Activated CD8-positive, alpha-beta memory T cell treated with anti-CD3 and anti-CD28 coated beads for 1 hour (primary cell): ENCODE results near the gene HOXD12.

Source experiments
- DNase-seq, 2 donors: peaks; one replicate each; pipeline ENCODE4 v3.0.0-alpha.2; 2020; ENCODE audit warnings: low read depth in 1 of 2; ENCODE audit errors: extremely low read depth in 1 of 2

The HOXD12 gene, protein sequence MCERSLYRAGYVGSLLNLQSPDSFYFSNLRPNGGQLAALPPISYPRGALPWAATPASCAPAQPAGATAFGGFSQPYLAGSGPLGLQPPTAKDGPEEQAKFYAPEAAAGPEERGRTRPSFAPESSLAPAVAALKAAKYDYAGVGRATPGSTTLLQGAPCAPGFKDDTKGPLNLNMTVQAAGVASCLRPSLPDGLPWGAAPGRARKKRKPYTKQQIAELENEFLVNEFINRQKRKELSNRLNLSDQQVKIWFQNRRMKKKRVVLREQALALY

DNA sequence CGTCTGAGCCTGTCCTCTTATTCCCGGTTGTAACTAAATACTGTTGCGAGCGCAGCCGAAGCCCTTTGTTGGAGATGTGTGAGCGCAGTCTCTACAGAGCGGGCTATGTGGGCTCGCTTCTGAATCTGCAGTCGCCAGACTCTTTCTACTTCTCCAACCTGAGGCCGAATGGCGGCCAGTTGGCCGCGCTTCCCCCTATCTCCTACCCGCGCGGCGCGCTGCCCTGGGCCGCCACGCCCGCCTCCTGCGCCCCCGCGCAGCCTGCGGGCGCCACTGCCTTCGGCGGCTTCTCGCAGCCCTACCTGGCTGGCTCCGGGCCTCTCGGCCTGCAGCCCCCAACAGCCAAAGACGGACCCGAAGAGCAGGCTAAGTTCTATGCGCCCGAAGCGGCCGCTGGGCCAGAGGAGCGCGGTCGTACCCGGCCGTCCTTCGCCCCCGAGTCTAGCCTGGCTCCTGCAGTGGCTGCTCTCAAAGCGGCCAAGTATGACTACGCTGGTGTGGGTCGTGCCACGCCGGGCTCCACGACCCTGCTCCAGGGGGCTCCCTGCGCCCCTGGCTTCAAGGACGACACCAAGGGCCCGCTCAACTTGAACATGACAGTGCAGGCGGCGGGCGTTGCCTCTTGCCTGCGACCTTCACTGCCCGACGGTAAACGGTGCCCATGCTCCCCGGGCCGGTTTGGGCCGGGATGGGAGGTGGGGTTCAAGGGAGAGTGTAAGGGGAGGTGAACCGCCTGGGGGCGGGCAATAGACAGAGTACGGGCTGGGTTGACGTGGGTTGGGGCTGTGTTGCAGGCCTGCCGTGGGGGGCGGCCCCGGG lies at the start of gene HOXD12:
TSS of gene HOXD12 (plus strand) at position 68 of the 819 bp plus-strand sequence. CDS start at position 75, 7 bp downstream.
- no peak for DNase-seq

DNA sequence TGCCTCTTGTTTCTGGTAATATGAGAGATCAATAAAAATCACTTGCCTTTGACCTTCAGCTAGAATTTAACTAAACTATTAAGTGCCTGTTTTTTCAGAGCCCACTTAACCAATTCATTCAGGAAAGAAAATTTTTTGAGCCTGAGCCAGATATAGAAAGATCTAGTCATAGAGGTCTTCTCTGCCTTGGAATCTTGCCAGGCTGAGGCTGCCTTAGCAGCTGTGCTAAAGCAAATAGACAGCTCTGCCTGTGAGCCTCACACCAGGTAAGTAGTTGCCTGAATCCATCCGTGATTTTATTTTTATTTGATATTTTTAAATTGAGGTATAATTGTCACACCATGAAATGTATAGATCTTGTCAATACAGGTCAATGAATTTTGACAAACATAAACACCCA lies 43.2 kb upstream of the HOXD12 start:
- no peak for DNase-seq

DNA sequence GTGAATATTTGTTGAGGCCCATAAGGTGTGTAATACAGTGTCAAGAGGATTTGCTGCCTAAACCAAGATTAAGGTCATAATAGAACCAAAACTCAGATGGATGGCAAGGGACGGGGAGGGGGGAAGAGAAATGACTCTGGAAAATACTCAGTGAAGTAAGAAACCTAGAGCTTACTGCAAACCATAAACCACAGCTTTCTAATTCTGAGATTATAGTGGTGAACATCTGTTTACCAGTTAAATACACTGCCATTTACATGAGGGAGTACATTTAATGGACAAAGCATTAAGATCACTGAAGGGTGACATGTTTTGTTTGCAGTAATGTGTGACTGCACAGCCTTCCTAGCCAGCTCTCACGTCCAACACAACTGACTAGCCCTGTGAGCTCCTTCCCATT lies 35.6 kb upstream of the HOXD12 start:
- no peak for DNase-seq

DNA sequence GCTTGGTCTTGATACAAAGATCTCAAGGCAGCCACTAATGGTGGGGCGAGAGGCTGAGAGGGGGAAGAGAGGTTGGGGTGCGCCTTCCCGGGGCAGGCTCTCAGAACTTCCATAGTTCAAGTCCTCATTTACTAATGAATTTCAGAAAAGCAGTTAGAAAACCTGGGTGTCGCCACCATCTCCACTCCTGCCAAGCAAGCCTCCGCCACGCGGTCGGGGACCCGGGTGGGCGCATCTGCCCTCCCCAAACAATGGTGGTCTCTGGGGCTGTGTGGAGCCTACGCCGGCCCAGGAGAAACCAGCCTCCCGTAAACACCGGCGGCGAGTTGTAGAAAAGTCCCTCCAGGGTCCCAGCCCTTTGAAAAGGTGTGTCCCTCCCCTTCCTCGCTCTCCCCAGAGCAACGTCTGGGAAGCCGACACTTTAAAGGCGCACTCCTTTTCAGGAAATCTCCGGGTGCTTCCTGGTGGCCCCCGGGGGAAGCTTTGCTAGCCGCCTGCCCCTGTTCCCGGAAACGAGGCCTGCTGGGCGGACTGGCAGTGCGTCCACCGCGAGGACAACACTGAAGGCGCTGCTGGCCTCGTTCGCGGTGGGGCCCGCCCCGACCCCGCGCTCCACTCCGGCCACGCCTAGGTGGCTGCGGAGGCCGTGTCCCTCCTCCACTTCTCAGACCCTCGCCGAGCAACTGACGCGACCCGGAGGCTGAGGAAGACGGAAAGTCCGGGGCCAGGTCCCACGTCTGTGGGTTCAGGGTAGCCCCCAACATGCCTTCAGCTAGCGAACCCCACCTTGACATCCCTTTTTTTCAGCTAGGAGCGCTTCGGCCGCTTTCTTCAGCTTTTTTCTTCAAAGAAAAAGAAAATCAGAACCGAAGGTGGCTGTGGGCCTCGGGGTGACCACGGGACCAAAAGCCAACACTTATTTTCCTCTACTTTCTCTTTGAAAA lies 32.7 kb upstream of the HOXD12 start:
- no peak for DNase-seq

DNA sequence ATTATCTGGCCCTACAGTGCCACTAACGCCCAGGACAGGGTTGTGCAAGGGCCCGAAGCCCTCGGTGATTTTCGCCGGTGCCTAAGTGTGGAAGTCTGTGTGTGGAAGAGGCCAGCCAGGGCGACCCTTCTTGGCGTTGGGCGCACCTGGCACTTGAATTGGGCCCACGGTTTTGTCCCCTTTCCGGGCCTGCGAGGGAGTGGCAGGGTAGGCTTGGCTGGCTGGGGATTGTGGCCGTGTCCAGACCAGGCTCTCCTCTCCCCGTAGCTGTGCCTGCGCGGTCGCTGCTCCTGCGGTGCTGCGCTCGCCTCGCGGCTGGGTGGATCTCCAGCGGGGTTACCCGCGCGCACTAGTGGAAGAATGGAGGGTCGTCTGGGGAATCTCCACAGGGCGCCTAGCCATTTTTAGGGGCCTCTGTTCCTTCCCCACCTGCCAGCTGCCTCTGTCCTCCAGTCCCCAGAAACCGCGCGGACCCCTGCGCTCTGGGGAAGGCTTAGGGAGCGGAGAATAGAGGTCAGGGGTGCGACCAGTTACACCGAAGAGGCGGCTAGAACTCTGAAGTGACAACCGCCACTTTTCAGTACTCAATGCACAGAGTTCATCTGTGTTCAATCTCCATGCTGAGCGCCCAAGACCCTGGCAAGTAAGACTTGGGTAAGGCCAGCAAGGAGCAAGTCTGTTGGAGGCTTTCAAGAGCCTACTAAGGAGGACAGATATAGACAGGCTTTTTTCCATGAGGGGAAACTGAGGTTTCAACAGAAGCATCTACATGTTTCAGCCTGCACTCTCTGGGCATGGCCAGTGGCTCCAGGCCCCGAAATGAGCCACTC lies 31.8 kb upstream of the HOXD12 start:
- DNase-seq, result no peak

DNA sequence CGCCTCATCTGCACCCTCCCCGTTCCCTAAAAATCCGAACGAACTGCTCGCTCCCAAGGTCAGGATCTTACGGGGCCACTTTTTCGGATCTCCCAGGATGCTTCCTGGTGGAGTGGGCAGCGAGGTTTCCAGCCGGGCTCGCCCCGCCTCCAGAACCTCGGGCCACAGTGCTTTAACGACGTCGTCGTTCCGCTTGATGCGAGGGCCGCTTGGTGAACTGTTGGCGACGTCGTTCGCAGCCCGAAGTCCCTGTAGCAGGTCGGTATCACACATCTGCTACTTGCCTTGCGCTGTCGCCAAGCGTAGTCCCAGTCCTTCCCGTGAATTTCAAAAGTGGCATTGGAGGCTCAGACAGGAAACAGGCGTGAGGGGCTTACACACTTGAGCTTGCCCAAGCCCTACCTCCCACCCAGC lies 31.2 kb upstream of the HOXD12 start:
- DNase-seq, result no peak

DNA sequence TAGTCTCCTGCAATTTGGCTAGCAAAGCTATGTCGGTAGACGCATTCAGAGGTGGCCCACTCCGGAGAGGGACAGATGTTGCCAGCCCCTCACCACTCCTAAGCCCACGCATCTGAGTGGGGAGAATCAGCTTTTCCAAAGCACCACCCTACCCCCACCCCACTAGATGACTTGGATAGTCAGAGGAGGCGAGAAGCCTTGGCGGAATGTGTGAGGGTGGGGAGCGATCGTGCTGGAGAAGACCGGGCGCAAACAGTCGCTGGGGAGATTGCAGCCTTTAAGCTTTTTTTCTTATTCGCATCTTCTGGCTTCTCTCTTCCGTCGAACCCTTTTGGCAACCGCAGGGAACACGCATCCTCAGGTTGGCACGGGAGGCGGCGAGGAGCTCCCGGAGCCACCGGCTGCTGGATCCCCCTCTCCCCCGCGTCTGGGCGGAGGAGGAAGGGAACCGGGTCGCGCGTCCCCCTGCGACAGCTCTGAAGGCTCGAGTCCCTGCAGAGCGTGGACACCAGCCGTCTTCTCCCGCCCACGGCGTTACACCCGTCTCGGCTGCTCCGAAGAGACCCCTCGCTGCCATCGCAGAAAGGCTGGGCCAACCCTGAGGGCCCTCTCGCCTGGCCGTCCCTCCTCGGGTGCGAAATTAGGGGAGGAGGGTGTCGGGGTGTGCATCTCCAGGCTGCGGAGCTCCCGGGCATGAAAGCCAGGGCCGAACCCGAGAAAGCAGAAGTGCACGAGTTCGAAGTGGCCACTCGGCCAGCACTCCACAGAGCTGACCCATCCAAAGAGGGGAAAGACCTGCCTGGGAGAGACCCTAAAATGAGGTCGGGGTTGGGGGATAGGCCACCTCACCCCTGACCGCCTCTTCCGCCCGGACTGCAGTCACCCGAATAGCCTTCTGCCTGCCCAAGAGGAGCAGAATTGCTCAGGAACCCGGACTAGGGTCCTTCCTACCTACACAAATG lies 28.0 kb upstream of the HOXD12 start:
- DNase-seq, result no peak

DNA sequence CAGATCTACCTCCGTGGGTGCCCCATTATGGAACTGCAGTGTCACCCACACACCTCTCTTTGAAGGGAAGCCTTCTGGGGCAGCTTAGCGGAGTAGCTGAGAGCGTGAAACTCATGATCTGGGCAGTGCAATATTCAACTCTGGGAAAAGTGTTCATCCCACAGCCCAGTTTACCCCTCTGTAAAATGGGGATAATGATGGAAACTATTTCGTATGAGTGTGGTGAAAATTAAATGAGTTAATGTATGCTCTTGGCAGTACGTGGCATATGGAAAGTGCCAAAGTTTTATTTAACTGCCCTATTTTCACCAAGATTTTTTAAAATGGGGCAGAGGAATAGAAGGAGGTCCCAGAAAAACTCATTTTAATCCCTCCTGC lies 27.3 kb upstream of the HOXD12 start:
- no peak for DNase-seq

DNA sequence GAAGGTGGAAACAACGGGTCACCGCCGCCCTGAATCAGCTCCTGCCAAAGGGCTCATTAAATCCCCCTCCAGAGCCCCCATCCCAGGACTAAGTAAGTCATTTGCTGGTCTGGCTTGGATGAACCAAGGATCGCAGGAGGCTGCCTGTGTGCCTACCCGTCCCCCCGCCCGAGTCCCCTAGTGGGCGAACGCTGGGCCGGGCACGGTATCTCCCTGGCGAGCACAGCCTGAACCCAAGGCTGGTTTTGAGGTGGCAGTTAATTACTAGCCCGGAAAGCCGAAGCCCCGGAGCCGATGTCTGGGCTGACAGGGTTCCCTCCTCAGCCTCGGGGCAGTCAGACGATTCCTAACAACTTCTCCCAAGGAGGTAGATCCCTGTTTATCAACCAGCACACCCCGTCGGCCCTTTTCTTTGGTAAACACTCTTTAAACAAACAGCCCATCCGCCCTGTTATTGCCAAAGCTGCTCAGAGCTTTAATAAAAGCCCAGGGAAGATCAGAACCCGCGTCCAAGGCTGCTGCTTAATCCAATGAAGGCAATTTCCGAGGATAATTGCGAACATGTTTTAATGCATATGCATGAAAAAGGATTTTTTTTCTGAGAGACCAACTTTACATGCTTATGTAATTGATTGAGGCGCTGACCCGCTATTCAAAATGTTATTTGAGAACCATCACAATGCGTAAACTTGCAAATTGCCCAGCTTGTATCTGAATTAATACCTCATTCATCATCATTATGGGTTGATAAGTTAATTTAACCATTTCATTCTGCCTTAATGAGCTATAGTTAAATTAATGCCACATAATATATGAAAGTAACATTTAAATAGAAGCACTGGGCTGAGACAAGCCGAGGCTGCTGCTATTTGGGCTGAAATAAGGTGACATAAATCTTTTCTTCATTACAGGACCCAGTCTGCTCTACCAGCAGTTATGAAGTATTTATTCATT lies 26.4 kb upstream of the HOXD12 start:
- DNase-seq, result no peak

DNA sequence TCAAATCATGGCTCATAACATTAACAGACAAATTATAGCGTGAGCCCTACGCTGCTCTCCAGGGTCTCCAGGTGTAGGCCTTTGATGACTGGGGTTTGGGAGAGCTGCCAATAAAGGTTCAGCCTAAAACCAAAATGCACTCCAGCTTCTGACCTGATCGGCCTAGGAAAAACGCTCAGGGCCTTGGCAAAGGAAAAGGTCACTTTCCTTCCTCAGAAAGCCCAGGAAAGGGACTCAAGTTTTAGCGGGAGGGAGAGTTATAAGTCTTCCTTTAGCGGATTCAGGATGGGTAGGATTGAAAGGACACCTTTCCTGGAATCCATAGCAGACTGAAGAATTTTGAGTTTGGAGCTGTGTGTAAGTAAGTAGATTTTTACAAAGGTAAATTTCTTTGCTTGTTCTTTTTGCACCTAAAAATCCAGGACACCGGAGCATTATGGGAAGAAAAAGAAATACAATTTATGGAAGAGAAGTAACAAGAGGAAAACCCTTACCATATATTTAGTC lies 24.6 kb upstream of the HOXD12 start:
- DNase-seq, result no peak

DNA sequence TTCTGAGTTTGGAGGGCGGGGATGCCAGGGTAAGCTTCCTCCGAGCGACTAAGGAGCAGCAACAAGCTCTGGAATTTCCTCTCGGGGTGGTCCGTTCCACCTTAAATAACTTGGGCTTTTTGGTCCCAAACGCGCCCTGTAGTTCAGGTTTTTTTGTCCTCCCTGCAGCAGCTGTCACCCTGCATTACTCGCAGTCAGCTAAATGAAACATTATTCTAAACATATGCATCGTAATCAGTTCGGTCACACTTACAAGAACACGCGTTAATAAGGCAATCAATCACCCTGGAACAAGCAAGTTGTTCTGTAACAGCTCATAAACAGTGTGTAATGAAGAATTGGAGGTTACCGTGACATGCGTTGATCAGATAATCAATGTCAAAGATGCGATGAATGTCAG lies 24.1 kb upstream of the HOXD12 start:
- no peak for DNase-seq

DNA sequence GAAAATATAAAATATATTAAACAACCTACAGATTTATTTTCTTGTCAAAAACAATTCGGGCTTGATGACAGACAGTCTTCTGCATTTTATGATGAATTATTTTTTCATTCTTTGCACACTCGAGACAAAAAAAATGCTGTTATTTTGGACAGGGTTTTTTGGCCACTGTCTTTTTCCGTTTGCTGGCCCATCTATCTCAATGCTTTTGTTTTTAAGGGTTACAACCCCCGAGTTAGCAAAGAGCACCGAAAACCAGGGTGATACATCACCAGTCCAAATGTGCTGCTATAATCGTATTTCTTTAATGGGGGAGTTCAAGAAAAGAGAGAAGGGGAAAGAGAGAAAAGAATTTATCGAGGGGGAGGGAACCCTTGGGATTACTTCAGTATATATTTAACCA lies 23.5 kb upstream of the HOXD12 start:
- DNase-seq, result no peak

DNA sequence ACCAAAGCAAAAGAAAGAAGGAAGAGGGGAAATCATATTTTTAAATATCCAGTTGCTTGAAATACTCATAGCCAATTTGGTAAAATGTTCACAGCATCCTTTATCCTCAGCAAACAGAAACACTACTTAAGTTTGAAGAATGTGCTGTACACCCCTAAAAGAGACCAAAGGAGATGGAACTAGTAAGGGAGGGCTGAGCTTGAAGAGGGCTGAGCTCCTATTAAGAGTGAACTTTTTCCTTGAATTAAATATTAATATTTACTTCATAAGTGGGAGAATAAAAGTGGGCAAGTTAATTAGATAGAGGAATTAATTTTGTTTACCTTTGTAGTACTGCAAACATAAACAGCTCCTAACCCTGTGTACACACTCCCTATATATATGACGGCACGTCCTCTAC lies 22.8 kb upstream of the HOXD12 start:
- no peak for DNase-seq

DNA sequence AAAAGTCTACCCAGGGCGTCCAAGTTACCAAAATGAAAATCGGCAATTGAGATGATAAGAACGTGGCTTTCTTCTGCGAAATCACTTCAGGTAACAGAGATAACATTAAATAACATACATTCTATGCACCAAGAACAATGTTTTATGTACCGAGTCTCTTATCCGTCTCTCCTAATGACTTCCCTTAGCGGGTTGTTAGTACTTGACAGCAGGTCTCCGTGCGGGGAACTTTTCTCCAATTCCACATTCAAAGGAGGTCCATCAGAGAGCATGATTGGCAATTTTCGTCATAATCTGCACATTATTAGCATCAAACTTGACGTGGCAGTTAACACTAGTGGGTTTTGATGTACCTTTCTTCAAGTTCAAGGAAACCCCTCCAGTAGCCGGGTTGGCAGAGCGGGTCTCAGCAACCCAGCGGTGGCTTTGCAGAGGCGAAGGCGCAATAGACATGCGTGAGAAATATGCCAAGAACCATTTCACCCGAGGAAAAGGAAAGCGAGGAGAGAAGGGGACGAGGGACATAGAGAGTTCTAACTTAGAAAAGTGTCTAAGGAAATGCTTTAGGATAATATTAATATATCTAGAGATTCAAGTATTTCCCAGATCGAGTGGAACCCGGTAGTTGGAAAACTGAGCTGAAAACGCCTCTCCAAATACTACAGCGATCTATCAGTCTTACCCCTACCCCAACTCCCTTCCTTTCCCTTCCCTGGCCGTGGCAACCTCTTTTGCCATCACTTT lies 20.9 kb upstream of the HOXD12 start:
- no peak for DNase-seq

DNA sequence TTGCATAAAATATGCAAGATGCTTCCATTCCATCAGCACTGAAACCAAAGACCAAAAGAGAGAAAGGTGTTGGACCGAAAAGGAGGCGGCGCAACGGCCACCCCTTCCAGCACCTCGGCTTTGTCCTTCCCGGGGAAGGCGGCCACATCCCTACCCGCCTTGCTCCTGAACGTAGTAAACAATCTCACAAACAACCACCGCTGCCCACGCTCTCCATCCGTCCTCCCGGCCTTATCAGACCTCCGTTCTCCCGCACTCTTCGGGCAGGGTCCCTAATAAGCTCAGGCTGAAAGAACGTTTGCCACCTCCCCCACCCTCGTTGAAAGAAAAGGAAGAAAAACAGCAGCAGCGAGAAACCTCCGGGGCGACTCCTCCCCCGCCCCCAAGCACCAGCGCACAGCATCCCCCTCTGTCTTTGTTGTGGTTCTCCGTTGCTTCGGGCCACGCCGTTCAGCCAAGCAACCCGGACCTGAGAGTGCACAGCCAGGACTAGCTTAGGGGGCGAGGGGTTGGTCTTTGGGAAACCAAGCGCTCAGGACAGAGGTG lies 20.2 kb upstream of the HOXD12 start:
- no peak for DNase-seq

DNA sequence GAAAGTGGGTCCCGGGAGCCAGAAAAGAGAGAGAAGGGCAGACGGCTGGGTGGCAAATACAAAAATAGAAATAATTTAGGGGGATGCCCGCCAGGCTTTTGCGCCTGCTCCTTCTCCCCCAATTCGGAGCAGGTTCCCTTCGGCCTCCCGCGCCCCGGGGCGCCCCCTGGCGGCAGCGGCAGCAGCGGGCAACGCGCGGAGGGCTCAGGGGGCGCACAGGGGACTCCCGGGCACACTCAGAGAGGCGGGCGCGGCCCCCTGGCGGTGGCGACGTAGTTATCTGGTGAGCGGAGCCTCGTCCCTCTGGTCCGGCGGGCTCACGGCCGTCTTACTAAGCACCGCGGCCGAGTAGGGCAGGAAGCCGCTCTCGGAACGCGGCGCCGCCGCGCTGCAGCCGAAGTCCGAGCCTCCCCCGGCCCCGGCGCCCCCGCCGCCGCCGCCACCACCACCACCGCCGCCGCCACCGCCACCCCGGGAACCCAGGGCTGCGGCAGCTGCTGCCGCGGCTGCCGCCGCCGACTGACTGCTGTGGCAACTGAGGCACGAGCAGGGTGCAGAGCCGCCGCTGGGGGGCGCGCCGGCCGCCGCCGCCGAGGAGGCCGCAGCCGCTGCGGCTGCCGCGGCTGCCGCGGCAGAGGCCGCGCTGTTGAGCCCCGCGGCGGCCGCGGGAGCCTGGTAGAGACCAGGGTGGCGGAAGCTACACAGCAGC lies 19.6 kb upstream of the HOXD12 start:
- no peak for DNase-seq
